Measurements from ENCODE around the gene IZUMO2.
"Not testable (repeated sequence)": the region's sequence is repeated elsewhere in the genome, so short reads cannot be mapped to it uniquely, and the experiment has no call there.

DNA sequence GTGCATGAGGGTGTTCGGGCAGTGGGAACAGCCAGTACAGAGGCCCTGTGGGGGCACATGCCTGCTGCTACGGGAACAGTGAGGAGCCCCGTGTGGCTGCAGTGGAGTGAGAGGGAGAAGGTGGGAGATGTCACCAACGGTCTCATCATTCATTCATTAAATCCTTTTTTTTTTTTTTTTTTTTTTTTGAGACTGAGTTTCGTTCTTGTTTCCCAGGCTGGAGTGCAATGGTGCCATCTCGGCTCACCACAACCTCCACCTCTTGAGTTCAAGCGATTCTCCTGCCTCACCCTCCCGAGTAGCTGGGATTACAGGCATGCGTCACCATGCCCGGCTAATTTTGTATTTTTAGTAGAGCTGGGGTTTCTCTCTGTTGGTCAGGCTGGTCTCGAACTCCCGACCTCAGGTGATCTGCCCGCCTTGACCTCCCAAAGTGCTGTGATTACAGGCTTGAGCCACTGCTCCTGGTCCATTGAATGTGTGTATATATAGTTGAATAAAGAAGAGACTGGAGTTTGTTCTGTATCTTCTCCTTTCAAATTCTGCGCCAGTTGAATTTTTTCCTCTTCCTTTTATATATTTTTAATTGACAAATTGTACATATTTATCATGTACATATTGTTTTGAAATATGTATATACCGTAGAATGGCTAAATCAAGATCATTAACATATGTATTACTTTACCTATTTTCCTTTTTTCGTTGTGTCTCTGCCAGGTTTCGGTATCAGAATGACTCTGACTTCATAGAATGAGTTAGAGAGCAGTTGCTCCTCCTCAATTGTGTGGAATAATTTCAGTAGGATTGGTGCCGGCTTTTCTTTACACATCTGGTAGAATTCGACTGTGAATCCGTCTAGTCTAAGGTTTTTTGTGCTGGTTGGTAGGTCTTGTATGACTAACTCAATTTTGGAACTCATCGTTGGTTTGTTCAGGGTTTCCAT, 28.0 kb downstream of the IZUMO2 start:
- not testable (repeated sequence) for TF ChIP-seq CTCF (optimal IDR thresholded peaks at IDR 0.05 in 1 of 3, IDR thresholded peaks at IDR 0.05 in 1 of 3, conservative IDR thresholded peaks at IDR 0.05 in 1 of 3; ENCODE audit: extremely low read depth in 1 of 3, insufficient read depth in 2 of 3, low read length in 3 of 3); EZH2 (IDR thresholded peaks at IDR 0.05; ENCODE audit: low read length)

Data from keratinocyte (primary cell).